Testis (tissue), 3 donors: ENCODE results near the gene PTPRN2. TPM values are rescaled to one million over a fixed set of nuclear protein-coding genes. Genes with fewer than 3 reads are reported as not detected.
"Not testable (repeated sequence)": the region's sequence is repeated elsewhere in the genome, so short reads cannot be mapped to it uniquely, and the experiment has no call there.

Source experiments
- DNase-seq: peaks from one replicate; pipeline ENCODE4 v3.0.0-alpha.2; 2019
- H3K27ac ChIP-seq, 2 donors: fragments of 200-600 bp; sonication (generic); one replicate each; pipeline ENCODE4 v1.5.1; 2019
- H3K27me3 ChIP-seq: fragments of 200-600 bp; sonication (generic); one replicate; pipeline ENCODE4 v1.5.1; 2019
- H3K36me3 ChIP-seq: fragments of 200-600 bp; sonication (generic); one replicate; pipeline ENCODE4 v1.5.1; 2017; ENCODE audit warnings: low read depth; ENCODE audit errors: missing control alignments
- H3K4me1 ChIP-seq: fragments of 200-600 bp; sonication (generic); one replicate; pipeline ENCODE4 v1.5.1; 2019
- H3K4me3 ChIP-seq, 2 donors: fragments of 200-600 bp; sonication (generic); one replicate each; pipeline ENCODE4 v1.5.1; 2017 to 2019
- H3K9me3 ChIP-seq: fragments of 200-600 bp; sonication (generic); one replicate; pipeline ENCODE4 v1.5.1; 2017
- POLR2A ChIP-seq: fragments of 450-650 bp; IDR thresholded peaks from one replicate; pipeline ENCODE4 v1.6.1; 2017; ENCODE audit warnings: antibody characterized with exemption, mild to moderate bottlenecking, moderate library complexity
- WGBS, 2 donors: methylation state at CpG; one replicate each; pipeline ENCODE4 v1.1.5; 2018; 5-methylcytosine and 5-hydroxymethylcytosine counted together
- intact Hi-C: fragments of 100-400 bp; cut with DNase I; formaldehyde crosslinking; loops from one replicate; pipeline ENCODE4 v1.15.1; 2023; ENCODE audit warnings: low total_unique reads
- polyA plus RNA-seq: library from polyadenylated mRNA; stranded (reverse); fragments of 350-450 nt; fragmentation: Illumina TruSeq; extraction: RNeasy Lipid Tissue Mini Kit (QIAGEN cat#74804); gene quantifications from one replicate; pipeline ENCODE4 v1.2.3, GENCODE V29; 2014; ENCODE audit warnings: low read depth, low replicate concordance; ENCODE audit not compliant: insufficient read depth
- total RNA-seq, 2 donors: library from RNA; depleted of rRNA; stranded (reverse); fragments of >200 nt; gene quantifications; one replicate each; pipeline ENCODE4 v1.2.3, GENCODE V29; 2016
- TF ChIP-seq, protein P1 (sequence below), 3 experiments: fragments of 450-650 bp in 2 of 3; fragments of 200-600 bp in 1 of 3; sonication (generic) in 1 of 3; IDR thresholded peaks; one replicate each; pipeline ENCODE4 v1.5.1; 2016 to 2019; ENCODE audit warnings: antibody characterized with exemption in 3 of 3, mild to moderate bottlenecking in 2 of 3, moderate library complexity in 1 of 3

Gene PTPRN2
- total and polyA plus RNA-seq, 3 donors from 2014 or later: 9.3 to 10.8 (median 9.8) TPM

DNA sequence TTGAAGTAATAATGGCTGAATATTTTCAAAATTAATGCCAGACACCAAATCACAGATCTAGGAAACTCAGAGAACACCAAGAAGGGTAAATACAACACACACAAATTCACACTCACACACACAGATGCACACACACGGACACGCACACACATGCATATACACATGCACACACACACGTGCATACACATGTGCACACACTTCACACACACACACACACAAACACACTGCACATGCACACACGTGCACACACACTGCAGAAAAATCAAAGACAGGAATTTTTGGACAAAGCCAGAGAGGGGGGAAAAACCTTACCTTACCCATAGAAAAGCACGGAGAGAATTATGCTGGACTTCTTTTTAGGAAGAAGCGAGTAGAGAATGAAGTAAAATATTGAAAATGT lies 547.4 kb downstream of the PTPRN2 start:
- Histone ChIP-seq H3K4me1 (no peaks in the 10 kb centered on the region), H3K4me3 (no peak overlapping the region), H3K9me3 (no peaks in the 10 kb centered on the region), H3K27me3 (no peaks in the 10 kb centered on the region), H3K36me3 (no peaks in the 10 kb centered on the region), H3K27ac (no peak overlapping the region)
- intact Hi-C loops: no loop called here
- no peak for DNase-seq
- 85 to 90% methylated on average over 6 of the region's 6 CpGs for WGBS, 2 donors
- TF ChIP-seq, protein P1, sequence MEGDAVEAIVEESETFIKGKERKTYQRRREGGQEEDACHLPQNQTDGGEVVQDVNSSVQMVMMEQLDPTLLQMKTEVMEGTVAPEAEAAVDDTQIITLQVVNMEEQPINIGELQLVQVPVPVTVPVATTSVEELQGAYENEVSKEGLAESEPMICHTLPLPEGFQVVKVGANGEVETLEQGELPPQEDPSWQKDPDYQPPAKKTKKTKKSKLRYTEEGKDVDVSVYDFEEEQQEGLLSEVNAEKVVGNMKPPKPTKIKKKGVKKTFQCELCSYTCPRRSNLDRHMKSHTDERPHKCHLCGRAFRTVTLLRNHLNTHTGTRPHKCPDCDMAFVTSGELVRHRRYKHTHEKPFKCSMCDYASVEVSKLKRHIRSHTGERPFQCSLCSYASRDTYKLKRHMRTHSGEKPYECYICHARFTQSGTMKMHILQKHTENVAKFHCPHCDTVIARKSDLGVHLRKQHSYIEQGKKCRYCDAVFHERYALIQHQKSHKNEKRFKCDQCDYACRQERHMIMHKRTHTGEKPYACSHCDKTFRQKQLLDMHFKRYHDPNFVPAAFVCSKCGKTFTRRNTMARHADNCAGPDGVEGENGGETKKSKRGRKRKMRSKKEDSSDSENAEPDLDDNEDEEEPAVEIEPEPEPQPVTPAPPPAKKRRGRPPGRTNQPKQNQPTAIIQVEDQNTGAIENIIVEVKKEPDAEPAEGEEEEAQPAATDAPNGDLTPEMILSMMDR (IDR thresholded peaks at IDR 0.05): no peak
- no peak for TF ChIP-seq POLR2A

DNA sequence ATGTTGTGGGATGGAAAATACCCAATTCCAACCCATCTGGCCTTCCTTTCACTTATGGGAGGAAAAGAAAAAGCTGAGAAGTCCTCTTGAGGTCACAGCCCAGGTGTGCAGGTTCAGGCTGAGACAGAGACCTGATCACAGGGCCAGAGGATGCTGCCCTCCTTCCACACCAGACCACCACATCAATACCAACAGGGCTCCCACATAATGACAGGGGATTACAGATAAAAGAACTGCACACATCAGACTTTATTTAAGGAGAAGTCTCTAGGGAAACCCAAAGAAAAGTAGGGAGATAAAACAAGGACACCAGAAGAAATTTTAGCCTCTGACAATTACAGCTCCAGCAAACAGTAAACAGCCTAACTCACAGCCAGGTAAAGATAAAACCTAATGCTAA lies 548.4 kb downstream of the PTPRN2 start:
- H3K27me3 ChIP-seq: no peaks in the 10 kb centered on the region
- no peak for TF ChIP-seq POLR2A
- TF ChIP-seq, protein P1 (IDR thresholded peaks at IDR 0.05): no peak
- no peak for DNase-seq

DNA sequence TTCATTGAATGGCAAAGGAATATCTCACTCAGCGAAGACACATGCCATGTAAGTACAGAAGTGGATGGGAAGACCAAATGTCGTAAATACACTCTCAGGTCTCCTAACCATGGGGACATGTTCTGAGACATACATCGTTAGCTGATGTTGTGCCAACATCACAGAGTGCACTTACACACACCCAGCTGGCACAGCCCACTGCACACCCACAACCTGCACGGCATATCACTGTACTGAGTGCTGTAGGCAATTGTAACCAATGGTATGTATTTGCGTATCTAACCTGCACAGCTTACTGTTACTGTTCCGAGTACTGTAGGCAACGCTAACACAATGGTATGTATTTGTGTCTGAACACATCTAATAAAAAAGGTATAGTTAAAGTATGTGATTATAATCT lies 550.4 kb downstream of the PTPRN2 start:
- no peaks in the 10 kb centered on the region for H3K27me3 ChIP-seq
- no peak overlapping the region for H3K4me3 ChIP-seq
- DNase-seq: peak; percentile 0
- H3K36me3 ChIP-seq: no peaks in the 10 kb centered on the region
- TF ChIP-seq, protein P1 (IDR thresholded peaks at IDR 0.05): no peak
- TF ChIP-seq POLR2A: no peak
- no peaks in the 10 kb centered on the region for H3K9me3 ChIP-seq
- no peaks in the 10 kb centered on the region for H3K4me1 ChIP-seq
- intact Hi-C loops: no loop called here
- WGBS, 2 donors: 94 to 98% methylated on average over 7 of the region's 7 CpGs
- no peak overlapping the region for H3K27ac ChIP-seq

More for the DNA sequence above, 548.4 kb downstream of the PTPRN2 start:
- no peak overlapping the region for H3K4me3 ChIP-seq
- no peaks in the 10 kb centered on the region for H3K9me3 ChIP-seq
- H3K27ac ChIP-seq: no peak overlapping the region
- H3K36me3 ChIP-seq: no peaks in the 10 kb centered on the region
- H3K4me1 ChIP-seq: no peaks in the 10 kb centered on the region
- intact Hi-C loops: no loop called here

DNA sequence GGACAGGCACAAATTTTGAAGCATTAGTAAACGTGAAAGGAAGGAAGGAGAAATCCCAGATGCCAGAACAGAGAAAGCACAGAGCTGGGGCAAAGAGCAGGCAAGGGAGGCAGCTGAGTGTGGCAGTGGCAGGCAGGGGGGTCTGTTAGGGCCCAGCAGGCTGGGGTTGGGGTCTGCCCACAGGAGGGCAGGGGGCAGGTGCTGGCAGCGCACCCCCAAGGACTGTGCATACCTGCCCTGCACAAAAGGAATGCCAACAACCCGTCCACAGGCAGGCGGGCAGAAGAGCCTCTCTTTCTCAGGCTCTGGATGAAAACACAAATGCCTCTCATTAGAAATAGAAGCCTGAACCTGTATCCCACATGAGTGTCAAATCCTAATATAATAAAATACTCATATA lies 552.3 kb downstream of the PTPRN2 start:
- no peak for TF ChIP-seq POLR2A
- TF ChIP-seq, protein P1 (IDR thresholded peaks at IDR 0.05): no peak
- H3K27ac ChIP-seq: no peak overlapping the region
- no peaks in the 10 kb centered on the region for H3K4me1 ChIP-seq
- intact Hi-C loops: no loop called here
- H3K9me3 ChIP-seq: no peaks in the 10 kb centered on the region
- DNase-seq: no peak
- H3K36me3 ChIP-seq: no peaks in the 10 kb centered on the region
- 87 to 89% methylated on average over 4 of the region's 4 CpGs for WGBS, 2 donors
- no peak overlapping the region for H3K4me3 ChIP-seq
- no peaks in the 10 kb centered on the region for H3K27me3 ChIP-seq

DNA sequence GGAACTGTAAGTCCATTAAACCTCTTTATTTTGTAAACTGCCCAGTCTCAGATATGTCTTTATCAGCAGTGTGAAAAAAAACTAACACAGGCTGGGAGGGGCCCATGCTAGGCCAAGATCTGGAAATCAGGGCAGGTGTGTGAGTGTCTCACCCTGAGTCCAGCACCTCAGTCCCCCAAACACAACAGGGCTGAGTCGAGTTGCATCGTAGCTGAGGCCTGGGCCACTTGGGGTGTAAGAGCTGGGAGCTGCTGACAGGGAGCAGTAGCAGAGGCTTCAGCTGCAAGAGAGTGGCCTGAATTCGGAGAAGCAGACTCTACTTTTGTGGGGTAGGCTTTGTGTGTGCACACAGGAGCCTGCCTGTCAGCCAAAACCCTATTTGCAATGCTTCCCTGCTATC lies 553.1 kb downstream of the PTPRN2 start:
- H3K9me3 ChIP-seq: no peaks in the 10 kb centered on the region
- DNase-seq: no peak
- no peaks in the 10 kb centered on the region for H3K4me1 ChIP-seq
- no peak for TF ChIP-seq POLR2A
- TF ChIP-seq, protein P1 (IDR thresholded peaks at IDR 0.05): no peak
- H3K27ac ChIP-seq: no peak overlapping the region
- no peaks in the 10 kb centered on the region for H3K27me3 ChIP-seq
- WGBS, 2 donors: 64 to 73% methylated on average over 3 of the region's 3 CpGs
- no peaks in the 10 kb centered on the region for H3K36me3 ChIP-seq
- H3K4me3 ChIP-seq: no peak overlapping the region
- intact Hi-C loops: no loop called here

DNA sequence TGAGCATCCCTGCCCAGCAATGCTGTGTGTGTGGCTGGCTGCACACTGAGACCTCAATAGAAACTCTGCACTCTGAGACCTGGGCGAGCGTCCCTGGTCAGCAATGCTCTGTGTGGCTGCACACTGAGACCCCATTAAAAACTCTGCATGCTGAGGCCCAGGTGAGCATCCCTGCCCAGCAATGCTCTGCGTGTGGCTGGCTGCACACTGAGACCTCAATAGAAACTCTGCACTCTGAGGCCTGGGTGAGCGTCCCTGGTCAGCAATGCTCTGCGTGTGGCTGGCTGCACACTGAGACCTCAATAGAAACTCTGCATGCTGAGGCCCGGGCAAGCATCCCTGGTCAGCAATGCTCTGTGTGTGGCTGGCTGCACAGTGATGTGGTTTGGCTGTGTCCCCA lies 553.7 kb downstream of the PTPRN2 start:
- 97 to 100% methylated on average over 2 to 6 of the region's 6 CpGs for WGBS, 2 donors
- DNase-seq, intact Hi-C loops, H3K27me3 ChIP-seq, H3K4me1 ChIP-seq, H3K9me3 ChIP-seq, H3K4me3 ChIP-seq, H3K36me3 ChIP-seq, H3K27ac ChIP-seq: not testable (repeated sequence)
